ENCODE measurements around the gene PRKCA.

- TF ChIP-seq SIN3A (IDR thresholded peaks at IDR 0.05; ENCODE audit: borderline replicate concordance, insufficient read depth, low read length) = no peak
- no peak for TF ChIP-seq POLR2AphosphoS5 (IDR thresholded peaks at IDR 0.05; ENCODE audit: low read depth, low read length)
- TF ChIP-seq TAF1 (IDR thresholded peaks at IDR 0.05; ENCODE audit: borderline replicate concordance, insufficient read depth, low read length) = no peak
Measured at GRCh38 chr17:66415366-66416206, 113.2 kb downstream of the PRKCA start.
